Calu3 (cell line): Measurements from ENCODE around the gene SQSTM1. TPM values are rescaled to one million over a fixed set of nuclear protein-coding genes. Genes with fewer than 3 reads are reported as not detected.

Experiments
- BruUV-seq: library from RNA; stranded (reverse); fragments of 400-500 nt; replicated peaks from 2 replicates; lab custom pipeline; 2021; lab: Mats Ljungman, UMichigan
- CTCF ChIA-PET: fragments of 300-600 bp; sonication (Branson Sonifier 250); formaldehyde crosslinking; loops from one replicate; lab custom pipeline; 2022; ENCODE audit warnings: antibody characterized with exemption; lab: Charles Lee
- DNase-seq: peaks from one replicate; pipeline ENCODE4 v3.0.0; 2022
- H3K27ac Mint-ChIP-seq: one replicate; pipeline ENCODE4 v1.8.0; 2022; ENCODE audit warnings: mixed read lengths; ENCODE audit not compliant: unreplicated experiment
- H3K27me3 Mint-ChIP-seq: one replicate; pipeline ENCODE4 v1.8.0; 2022; ENCODE audit warnings: mixed read lengths; ENCODE audit not compliant: unreplicated experiment
- H3K36me3 Mint-ChIP-seq: one replicate; pipeline ENCODE4 v1.8.0; 2022; ENCODE audit warnings: mild to moderate bottlenecking, moderate library complexity, mixed read lengths; ENCODE audit not compliant: insufficient read depth, unreplicated experiment
- H3K4me1 Mint-ChIP-seq: one replicate; pipeline ENCODE4 v1.8.0; 2022; ENCODE audit warnings: mild to moderate bottlenecking, low read depth, mixed read lengths; ENCODE audit not compliant: unreplicated experiment
- H3K4me3 Mint-ChIP-seq: one replicate; pipeline ENCODE4 v1.8.0; 2022; ENCODE audit warnings: mild to moderate bottlenecking, low read depth, moderate library complexity, mixed read lengths; ENCODE audit not compliant: unreplicated experiment
- H3K9me3 Mint-ChIP-seq: one replicate; pipeline ENCODE4 v1.8.0; 2022; ENCODE audit warnings: low read depth, mixed read lengths; ENCODE audit not compliant: unreplicated experiment
- intact Hi-C: fragments of 100-400 bp; cut with micrococcal nuclease; formaldehyde crosslinking; loops from one replicate; pipeline ENCODE4 v1.10.0; 2022; ENCODE audit not compliant: unreplicated experiment
- total RNA-seq: library from RNA; stranded (reverse); gene quantifications from 2 replicates; pipeline ENCODE4 v1.2.3, GENCODE V29; 2022
- TF ChIP-seq, protein P1 (sequence below): fragments of 200-600 bp; IDR thresholded peaks from one replicate; pipeline ENCODE4 v1.8.0; 2022; ENCODE audit warnings: antibody characterized with exemption; ENCODE audit not compliant: unreplicated experiment

Gene SQSTM1
- total RNA-seq, 1 experiment from 2014 or later = 1,023 TPM

DNA sequence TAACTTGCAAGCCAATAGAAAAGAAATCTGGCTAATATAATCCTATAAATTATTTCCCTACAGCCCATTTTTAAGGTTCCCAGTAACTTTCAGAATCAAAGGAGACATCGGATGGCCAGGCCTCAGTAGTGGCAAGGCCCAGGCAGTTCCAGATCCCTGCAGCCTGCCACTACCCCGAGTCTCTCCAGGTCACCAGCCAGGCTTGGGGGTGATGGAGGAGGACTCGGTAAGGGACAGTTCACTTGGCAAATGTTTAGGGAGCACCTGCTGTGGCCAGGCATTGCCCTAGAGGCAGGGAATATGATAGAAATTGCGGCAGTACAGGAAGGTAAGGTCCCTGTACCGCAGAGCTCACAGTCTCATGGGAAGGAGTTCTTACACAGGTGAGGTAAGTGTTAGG lies 42.1 kb upstream of the SQSTM1 start:
- BruUV-seq = no TSS peak
- TF ChIP-seq, protein P1, sequence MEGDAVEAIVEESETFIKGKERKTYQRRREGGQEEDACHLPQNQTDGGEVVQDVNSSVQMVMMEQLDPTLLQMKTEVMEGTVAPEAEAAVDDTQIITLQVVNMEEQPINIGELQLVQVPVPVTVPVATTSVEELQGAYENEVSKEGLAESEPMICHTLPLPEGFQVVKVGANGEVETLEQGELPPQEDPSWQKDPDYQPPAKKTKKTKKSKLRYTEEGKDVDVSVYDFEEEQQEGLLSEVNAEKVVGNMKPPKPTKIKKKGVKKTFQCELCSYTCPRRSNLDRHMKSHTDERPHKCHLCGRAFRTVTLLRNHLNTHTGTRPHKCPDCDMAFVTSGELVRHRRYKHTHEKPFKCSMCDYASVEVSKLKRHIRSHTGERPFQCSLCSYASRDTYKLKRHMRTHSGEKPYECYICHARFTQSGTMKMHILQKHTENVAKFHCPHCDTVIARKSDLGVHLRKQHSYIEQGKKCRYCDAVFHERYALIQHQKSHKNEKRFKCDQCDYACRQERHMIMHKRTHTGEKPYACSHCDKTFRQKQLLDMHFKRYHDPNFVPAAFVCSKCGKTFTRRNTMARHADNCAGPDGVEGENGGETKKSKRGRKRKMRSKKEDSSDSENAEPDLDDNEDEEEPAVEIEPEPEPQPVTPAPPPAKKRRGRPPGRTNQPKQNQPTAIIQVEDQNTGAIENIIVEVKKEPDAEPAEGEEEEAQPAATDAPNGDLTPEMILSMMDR = no peak
- no peaks in the 10 kb centered on the region for H3K9me3 Mint-ChIP-seq
- DNase-seq = no peak
- H3K27ac Mint-ChIP-seq = no peak overlapping the region
- CTCF ChIA-PET = interaction anchor here (0.6 kb wide), 1 partner anchor 292 kb away, joined by 8 read pairs; no protein-coding TSS in a partner anchor
- no peaks in the 10 kb centered on the region for H3K27me3 Mint-ChIP-seq
- intact Hi-C loops = no loop called here
- no peaks in the 10 kb centered on the region for H3K4me1 Mint-ChIP-seq
- no peak overlapping the region for H3K4me3 Mint-ChIP-seq
- H3K36me3 Mint-ChIP-seq = peaks cover 44% of the 10 kb centered on the region

DNA sequence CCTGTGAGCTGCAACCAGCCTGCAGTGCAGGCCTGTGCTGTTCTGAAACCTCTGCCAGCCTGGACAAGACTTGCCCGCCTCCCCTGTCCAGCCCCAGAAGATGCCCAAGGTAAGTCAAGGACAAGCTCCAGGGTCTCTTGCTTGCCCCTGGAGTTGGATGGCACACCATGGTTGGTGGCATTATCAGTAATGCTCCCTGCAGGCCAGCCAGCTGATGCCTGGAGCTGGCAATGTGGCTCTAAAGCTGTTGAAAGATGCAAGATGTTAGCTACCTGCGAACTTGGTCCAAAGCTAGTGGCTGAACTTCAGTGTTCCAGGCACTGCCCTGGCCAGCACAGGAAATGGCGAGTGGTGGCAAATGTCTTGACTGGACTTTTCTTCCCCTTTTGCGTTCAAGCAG lies 40.9 kb upstream of the SQSTM1 start:
- no peak for DNase-seq
- no TSS peak for BruUV-seq
- TF ChIP-seq, protein P1 = no peak
- CTCF ChIA-PET = no interaction called here
- Mint-ChIP-seq H3K4me3 (no peak overlapping the region), H3K36me3 (peaks cover 39% of the 10 kb centered on the region), H3K27ac (no peak overlapping the region), H3K4me1 (no peaks in the 10 kb centered on the region), H3K9me3 (no peaks in the 10 kb centered on the region), H3K27me3 (no peaks in the 10 kb centered on the region)
- intact Hi-C loops = no loop called here

DNA sequence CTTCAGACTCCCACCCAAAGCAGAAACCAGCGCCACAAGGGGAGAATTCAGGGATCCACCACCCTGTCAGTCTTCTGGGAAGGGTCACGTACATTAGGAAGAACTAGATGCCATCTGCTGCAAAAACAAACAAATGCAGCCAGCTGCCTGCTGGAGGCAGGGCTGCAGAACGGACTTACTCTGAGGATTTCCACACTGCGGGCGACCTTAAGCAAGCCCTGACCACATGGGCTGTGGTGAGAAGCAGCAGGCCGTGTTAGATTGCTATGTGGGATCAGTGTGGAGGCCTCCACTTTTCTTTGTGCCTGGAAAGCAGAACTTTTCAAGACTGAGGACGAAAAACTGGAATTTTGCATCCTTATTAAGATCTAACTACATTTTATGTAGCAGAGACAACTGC lies 40.3 kb upstream of the SQSTM1 start:
- no TSS peak for BruUV-seq
- Mint-ChIP-seq H3K4me1 (no peaks in the 10 kb centered on the region), H3K36me3 (peaks cover 38% of the 10 kb centered on the region), H3K4me3 (no peak overlapping the region), H3K9me3 (no peaks in the 10 kb centered on the region), H3K27me3 (no peaks in the 10 kb centered on the region), H3K27ac (no peak overlapping the region)
- CTCF ChIA-PET = no interaction called here
- TF ChIP-seq, protein P1 = no peak
- intact Hi-C loops = no loop called here
- DNase-seq = no peak

DNA sequence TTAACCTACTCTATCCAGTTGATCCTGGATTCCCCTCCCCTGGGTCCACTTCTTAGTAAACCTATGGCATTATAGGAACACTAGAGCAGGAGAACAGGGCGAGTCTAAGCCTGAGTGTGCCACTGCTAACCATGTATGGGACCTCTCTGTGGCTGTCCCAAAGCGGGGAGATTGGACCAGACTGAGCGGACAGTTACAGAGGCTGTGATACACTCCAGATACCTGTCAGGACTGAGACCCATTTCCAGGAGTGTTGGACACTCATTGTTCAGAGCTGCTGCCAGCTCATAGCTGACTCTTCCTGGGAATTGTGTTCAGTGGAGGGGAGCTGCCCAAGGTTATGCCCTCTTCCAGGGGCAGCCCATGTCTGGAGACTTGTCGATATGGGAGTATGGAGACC lies 38.9 kb upstream of the SQSTM1 start:
- Mint-ChIP-seq H3K27ac (no peak overlapping the region), H3K9me3 (no peaks in the 10 kb centered on the region), H3K27me3 (no peaks in the 10 kb centered on the region), H3K4me1 (no peaks in the 10 kb centered on the region), H3K4me3 (no peak overlapping the region), H3K36me3 (peaks cover 34% of the 10 kb centered on the region)
- no peak for DNase-seq
- no TSS peak for BruUV-seq
- TF ChIP-seq, protein P1 = no peak
- CTCF ChIA-PET = interaction anchor here (0.6 kb wide), 1 partner anchor 10 kb away, joined by 4 read pairs; no protein-coding TSS in a partner anchor
- intact Hi-C loops = no loop called here
